NCI-H2227 (cell line): ENCODE measurements around the gene RECK.
"Not testable (repeated sequence)": the region's sequence is repeated elsewhere in the genome, so short reads cannot be mapped to it uniquely, and the experiment has no call there.

Source experiments
- DNase-seq: peaks from one replicate; lab custom pipeline; 2025; ENCODE audit not compliant: unreplicated experiment; lab: John Stamatoyannopoulos, UW

RECK gene

GRCh38 chr9:36153746-36154145 is 117.0 kb downstream of the RECK start:
- DNase-seq, result no peak

GRCh38 chr9:36154331-36154952 is 117.7 kb downstream of the RECK start:
- peak; percentile 65 for DNase-seq

- DNase-seq, result no peak
These were observed 119.4 kb downstream of the RECK start for GRCh38 chr9:36156116-36156515.

GRCh38 chr9:36158122-36158521 is 121.4 kb downstream of the RECK start:
- no peak for DNase-seq

GRCh38 chr9:36158917-36159316 is 122.2 kb downstream of the RECK start:
- DNase-seq, result no peak

GRCh38 chr9:36159509-36159908 is 122.8 kb downstream of the RECK start:
- not testable (repeated sequence) for DNase-seq

GRCh38 chr9:36160126-36160525 is 123.4 kb downstream of the RECK start:
- DNase-seq, result not testable (repeated sequence)

GRCh38 chr9:36161187-36161586 is 124.5 kb downstream of the RECK start:
- no peak for DNase-seq

- DNase-seq, result no peak
These were observed 125.6 kb downstream of the RECK start for GRCh38 chr9:36162211-36162738.

GRCh38 chr9:36163049-36163785 is 126.5 kb downstream of the RECK start:
- peak; percentile 17 for DNase-seq

GRCh38 chr9:36163786-36164170 is 127.1 kb downstream of the RECK start:
- no peak for DNase-seq

- no peak for DNase-seq
These were observed 127.7 kb downstream of the RECK start for GRCh38 chr9:36164372-36164771.

GRCh38 chr9:36164989-36165388 is 128.3 kb downstream of the RECK start:
- no peak for DNase-seq

GRCh38 chr9:36165826-36166167 is 129.1 kb downstream of the RECK start:
- DNase-seq, result no peak

- peak; percentile 75 for DNase-seq
These were observed 129.6 kb downstream of the RECK start for GRCh38 chr9:36166168-36166927.

- no peak for DNase-seq
These were observed 132.5 kb downstream of the RECK start, which contains the start of gene CCIN for GRCh38 chr9:36169166-36169565. CCIN (plus strand) TSS chr9:36169388; CDS start chr9:36169503, 115 bp downstream.

- DNase-seq, result no peak
These were observed 133.0 kb downstream of the RECK start for GRCh38 chr9:36169708-36170107.

- DNase-seq, result no peak
These were observed 133.8 kb downstream of the RECK start for GRCh38 chr9:36170531-36170930.

- DNase-seq, result no peak
These were observed 137.1 kb downstream of the RECK start for GRCh38 chr9:36173861-36174260.
